ENCODE results near the gene PSMD11.

GRCh38 chr17:32488177-32488542, 43.9 kb downstream of the PSMD11 start:
- no peak for TF ChIP-seq FOXM1 (IDR thresholded peaks at IDR 0.05; ENCODE audit: borderline replicate concordance)
- no peak for TF ChIP-seq SUZ12 (IDR thresholded peaks at IDR 0.05)
- no peak for TF ChIP-seq PKNOX1 (IDR thresholded peaks at IDR 0.05)
